KBM-7 (cell line): ENCODE data around the gene LSS.
"Not testable (repeated sequence)": the region's sequence is repeated elsewhere in the genome, so short reads cannot be mapped to it uniquely, and the experiment has no call there.

ENCODE experiments used
- DNase-seq: peaks from one replicate; pipeline ENCODE4 v3.0.0-alpha.2; 2015
- in situ Hi-C: fragments of 300-500 bp; cut with MboI; formaldehyde crosslinking; loops from 2 replicates; pipeline ENCODE4 v1.14.3; 2020; ENCODE audit warnings: low sequenced_read_pairs, low pct_unique_long_range_greater_than_20kb, mixed read lengths

Gene LSS

GRCh38 chr21:46208761-46209721 lies 19.5 kb downstream of the LSS start:
- in situ Hi-C loops: no loop called here

GRCh38 chr21:46207920-46208591 lies 20.5 kb downstream of the LSS start:
- no peak for DNase-seq
- in situ Hi-C loops: no loop called here

More at GRCh38 chr21:46208761-46209721, 19.5 kb downstream of the LSS start:
- no peak for DNase-seq

GRCh38 chr21:46207006-46207919 lies 21.3 kb downstream of the LSS start:
- no peak for DNase-seq
- in situ Hi-C loops: no loop called here

- no peak for DNase-seq
- in situ Hi-C loops: no loop called here
These were observed 22.2 kb downstream of the LSS start for GRCh38 chr21:46206163-46207005.

GRCh38 chr21:46205766-46206162 lies 22.8 kb downstream of the LSS start:
- in situ Hi-C loops: no loop called here
- DNase-seq: no peak

- in situ Hi-C loops: no loop called here
- DNase-seq: no peak
These were observed 23.4 kb downstream of the LSS start for GRCh38 chr21:46205166-46205565.

- DNase-seq: no peak
- in situ Hi-C loops: no loop called here
These were observed 25.4 kb downstream of the LSS start for GRCh38 chr21:46203203-46203600.

GRCh38 chr21:46202592-46203202 lies 25.9 kb downstream of the LSS start:
- in situ Hi-C loops: no loop called here
- DNase-seq: no peak

GRCh38 chr21:46200877-46201803 lies 27.4 kb downstream of the LSS start:
- DNase-seq, in situ Hi-C loops: not testable (repeated sequence)

GRCh38 chr21:46199436-46200373 lies 28.9 kb downstream of the LSS start:
- DNase-seq: no peak
- in situ Hi-C loops: no loop called here

GRCh38 chr21:46196733-46197132 lies 31.8 kb downstream of the LSS start:
- no peak for DNase-seq
- in situ Hi-C loops: no loop called here

GRCh38 chr21:46195595-46196195 lies 32.9 kb downstream of the LSS start:
- no peak for DNase-seq
- in situ Hi-C loops: no loop called here

- in situ Hi-C loops: no loop called here
- no peak for DNase-seq
These were observed 33.9 kb downstream of the LSS start for GRCh38 chr21:46194374-46195334.

- in situ Hi-C loops: no loop called here
- no peak for DNase-seq
These were observed 34.7 kb downstream of the LSS start for GRCh38 chr21:46193829-46194373.
